Calu3 (cell line): ENCODE results near the gene DCAF11. TPM values are rescaled to one million over a fixed set of nuclear protein-coding genes. Genes with fewer than 3 reads are reported as not detected.

Experiments used
- BruUV-seq: library from RNA; stranded (reverse); fragments of 400-500 nt; replicated peaks from 2 replicates; lab custom pipeline; 2021; lab: Mats Ljungman, UMichigan
- CTCF ChIA-PET: fragments of 300-600 bp; sonication (Branson Sonifier 250); formaldehyde crosslinking; loops from one replicate; lab custom pipeline; 2022; ENCODE audit warnings: antibody characterized with exemption; lab: Charles Lee
- DNase-seq: peaks from one replicate; pipeline ENCODE4 v3.0.0; 2022
- H3K27ac Mint-ChIP-seq: one replicate; pipeline ENCODE4 v1.8.0; 2022; ENCODE audit warnings: mixed read lengths; ENCODE audit not compliant: unreplicated experiment
- H3K27me3 Mint-ChIP-seq: one replicate; pipeline ENCODE4 v1.8.0; 2022; ENCODE audit warnings: mixed read lengths; ENCODE audit not compliant: unreplicated experiment
- H3K36me3 Mint-ChIP-seq: one replicate; pipeline ENCODE4 v1.8.0; 2022; ENCODE audit warnings: mild to moderate bottlenecking, moderate library complexity, mixed read lengths; ENCODE audit not compliant: insufficient read depth, unreplicated experiment
- H3K4me1 Mint-ChIP-seq: one replicate; pipeline ENCODE4 v1.8.0; 2022; ENCODE audit warnings: mild to moderate bottlenecking, low read depth, mixed read lengths; ENCODE audit not compliant: unreplicated experiment
- H3K4me3 Mint-ChIP-seq: one replicate; pipeline ENCODE4 v1.8.0; 2022; ENCODE audit warnings: mild to moderate bottlenecking, low read depth, moderate library complexity, mixed read lengths; ENCODE audit not compliant: unreplicated experiment
- H3K9me3 Mint-ChIP-seq: one replicate; pipeline ENCODE4 v1.8.0; 2022; ENCODE audit warnings: low read depth, mixed read lengths; ENCODE audit not compliant: unreplicated experiment
- CTCF ChIP-seq: fragments of 200-600 bp; IDR thresholded peaks from one replicate; pipeline ENCODE4 v1.8.0; 2022; ENCODE audit warnings: antibody characterized with exemption; ENCODE audit not compliant: unreplicated experiment
- intact Hi-C: fragments of 100-400 bp; cut with micrococcal nuclease; formaldehyde crosslinking; loops from one replicate; pipeline ENCODE4 v1.10.0; 2022; ENCODE audit not compliant: unreplicated experiment
- total RNA-seq: library from RNA; stranded (reverse); gene quantifications from 2 replicates; pipeline ENCODE4 v1.2.3, GENCODE V29; 2022

Gene DCAF11
- total RNA-seq, 1 experiment from 2014 or later = 63.4 TPM

GRCh38 chr14:24081739-24082211 lies 32.8 kb upstream of the DCAF11 start:
- Mint-ChIP-seq H3K9me3 (no peaks in the 10 kb centered on the region), H3K27me3 (peaks cover 17% of the 10 kb centered on the region), H3K27ac (peak overlapping the region; percentile 49), H3K4me3 (peak overlapping the region; percentile 72), H3K4me1 (peaks cover 8% of the 10 kb centered on the region), H3K36me3 (peaks cover 9% of the 10 kb centered on the region)
- TF ChIP-seq CTCF = no peak
- no TSS peak for BruUV-seq
- intact Hi-C loops = no loop called here
- DNase-seq = no peak
- CTCF ChIA-PET = interaction anchor here (0.6 to 2.8 kb wide), 4 partner anchors 9 to 97 kb away, joined by 3 to 10 read pairs (median 6); partner anchors contain the start of gene PCK2

- H3K4me3 Mint-ChIP-seq = peak overlapping the region; percentile 72
- peaks cover 25% of the 10 kb centered on the region for H3K27me3 Mint-ChIP-seq
- CTCF ChIA-PET = interaction anchor here (0.6 to 2.8 kb wide), 2 partner anchors 8 to 43 kb away, joined by 5 to 10 read pairs; no protein-coding TSS in a partner anchor
- H3K9me3 Mint-ChIP-seq = no peaks in the 10 kb centered on the region
- peaks cover 9% of the 10 kb centered on the region for H3K36me3 Mint-ChIP-seq
- H3K4me1 Mint-ChIP-seq = peaks cover 8% of the 10 kb centered on the region
- no TSS peak for BruUV-seq
- H3K27ac Mint-ChIP-seq = peak overlapping the region; percentile 49
- DNase-seq = no peak
- intact Hi-C loops = no loop called here
- TF ChIP-seq CTCF = no peak
Observed at GRCh38 chr14:24082411-24083080, 32.0 kb upstream of the DCAF11 start.

GRCh38 chr14:24083462-24083861 lies 31.1 kb upstream of the DCAF11 start:
- H3K4me1 Mint-ChIP-seq = peaks cover 8% of the 10 kb centered on the region
- H3K27me3 Mint-ChIP-seq = peaks cover 26% of the 10 kb centered on the region
- H3K27ac Mint-ChIP-seq = no peak overlapping the region
- BruUV-seq = no TSS peak
- peaks cover 9% of the 10 kb centered on the region for H3K36me3 Mint-ChIP-seq
- no peak for TF ChIP-seq CTCF
- intact Hi-C loops = no loop called here
- CTCF ChIA-PET = no interaction called here
- DNase-seq = no peak
- no peak overlapping the region for H3K4me3 Mint-ChIP-seq
- H3K9me3 Mint-ChIP-seq = no peaks in the 10 kb centered on the region

- Mint-ChIP-seq H3K9me3 (no peaks in the 10 kb centered on the region), H3K27me3 (peaks cover 19% of the 10 kb centered on the region), H3K36me3 (peaks cover 9% of the 10 kb centered on the region), H3K4me1 (peaks cover 8% of the 10 kb centered on the region), H3K4me3 (no peak overlapping the region), H3K27ac (no peak overlapping the region)
- intact Hi-C loops = no loop called here
- BruUV-seq = no TSS peak
- TF ChIP-seq CTCF = no peak
- DNase-seq = no peak
- CTCF ChIA-PET = no interaction called here
Observed at GRCh38 chr14:24084440-24084839, 30.1 kb upstream of the DCAF11 start.
